ENCODE data around the gene PPIL1. TPM values are rescaled to one million over a fixed set of nuclear protein-coding genes. Genes with fewer than 3 reads are reported as not detected.

Gene PPIL1
- total and polyA plus RNA-seq, 2 of the 4 experiments (the other 2 are of a cell fraction): 28.4 to 58.4 TPM

- dilution Hi-C loops (cut with HindIII; ENCODE audit: low sequenced_read_pairs, unreplicated experiment): no loop called here
- Histone ChIP-seq H3K56ac (ENCODE audit: extremely low read depth, insufficient read depth, low read length) (no peak overlapping the region), H2BK20ac (ENCODE audit: low read depth, low read length) (no peak overlapping the region), H4K91ac (ENCODE audit: insufficient read depth, low read depth, low read length) (no peak overlapping the region), H3K4ac (ENCODE audit: low read depth, low read length) (no peak overlapping the region), H4K5ac (ENCODE audit: low read depth, low read length) (no peak overlapping the region), H2BK120ac (ENCODE audit: low read depth, low read length) (no peak overlapping the region), H2BK5ac (ENCODE audit: low read depth, low read length, poor library complexity, severe bottlenecking) (no peak overlapping the region), H2AK9ac (replicated peaks; ENCODE audit: low read depth, low read length, poor library complexity) (no peak overlapping the region), H3K36me3 (ENCODE audit: control insufficient read depth, insufficient read depth, low read length) (no peaks in the 10 kb centered on the region; the same call in 1 of the 2 replicates), H3K27ac (ENCODE audit: insufficient read depth, low read length) (no peak overlapping the region), H3K23ac (ENCODE audit: low read depth, low read length) (no peak overlapping the region), H3K79me1 (ENCODE audit: low read depth in 1 of 2, low read length in 2 of 2) (peaks cover 3 to 18% of the 10 kb centered on the region in 2 experiments; a peak in 3 of 4 replicates), H2BK15ac (ENCODE audit: low read depth, low read length) (no peak overlapping the region), H3K4me1 (ENCODE audit: control insufficient read depth, insufficient read depth, low read length) (peaks cover 8% of the 10 kb centered on the region), H3K4me3 (ENCODE audit: insufficient read depth, low read depth, low read length) (no peak overlapping the region), H2AK5ac (ENCODE audit: low read depth, low read length) (no peak overlapping the region), H3K27me3 (ENCODE audit: control insufficient read depth, insufficient read depth, low read length) (peaks cover 2% of the 10 kb centered on the region; the same call in 1 of the 2 replicates), H4K20me1 (ENCODE audit: insufficient read depth, low read length) (no peaks in the 10 kb centered on the region), H3K18ac (ENCODE audit: low read depth, low read length) (no peak overlapping the region), H3K9me1 (ENCODE audit: insufficient read depth, low read length) (peaks cover 13% of the 10 kb centered on the region), H2AFZ (replicated peaks; ENCODE audit: low read length, poor library complexity) (no peak overlapping the region), H3K14ac (replicated peaks; ENCODE audit: low read depth, low read length) (no peak overlapping the region), H4K8ac (ENCODE audit: low read depth in 2 of 2, low read length in 2 of 2) (no peak overlapping the region), H3K9me3 (ENCODE audit: control insufficient read depth, insufficient read depth, low read length) (peaks cover 3% of the 10 kb centered on the region), H3K9ac (ENCODE audit: low read depth, low read length) (no peak overlapping the region), H3K4me2 (ENCODE audit: low read depth, low read length) (no peak overlapping the region)
- in situ Hi-C loops (cut with MboI; ENCODE audit: low sequenced_read_pairs): no loop called here
- BruUV-seq (replicated peaks): no TSS peak
- no CpG with 5 or more reads among the region's 9 CpGs for WGBS, 2 experiments (ENCODE audit: extremely low coverage in 2 of 2, insufficient read length in 1 of 2)
- ATAC-seq (ENCODE audit: low read depth) (no peak), DNase-seq (no peak)
- intact Hi-C loops (cut with micrococcal nuclease): no loop called here
- TF ChIP-seq ELK1 (IDR thresholded peaks at IDR 0.05; ENCODE audit: borderline replicate concordance, low read depth, low read length): no peak
- TF ChIP-seq CHD1 (IDR thresholded peaks at IDR 0.05; ENCODE audit: low read depth, low read length): no peak
- no peak for TF ChIP-seq CEBPB (IDR thresholded peaks at IDR 0.05; ENCODE audit: low read depth, low read length)
- TF ChIP-seq SMC3 (IDR thresholded peaks at IDR 0.05; ENCODE audit: low read depth, low read length): no peak
- no peak for TF ChIP-seq FOS (IDR thresholded peaks at IDR 0.05; ENCODE audit: low read depth, low read length)
- ChIA-PET CTCF (interaction anchor here (1.4 to 1.9 kb wide), 2 partner anchors 84 to 168 kb away, joined by 3 to 5 read pairs; no protein-coding TSS in a partner anchor), POLR2A (ENCODE audit: unreplicated experiment) (no interaction called here)
These were observed 24.6 kb downstream of the PPIL1 start for GRCh38 chr6:36850021-36850420.

Data from IMR-90 (cell line).